ENCODE data around the gene SGMS1.
"Not testable (repeated sequence)": the region's sequence is repeated elsewhere in the genome, so short reads cannot be mapped to it uniquely, and the experiment has no call there.

Gene SGMS1

DNA sequence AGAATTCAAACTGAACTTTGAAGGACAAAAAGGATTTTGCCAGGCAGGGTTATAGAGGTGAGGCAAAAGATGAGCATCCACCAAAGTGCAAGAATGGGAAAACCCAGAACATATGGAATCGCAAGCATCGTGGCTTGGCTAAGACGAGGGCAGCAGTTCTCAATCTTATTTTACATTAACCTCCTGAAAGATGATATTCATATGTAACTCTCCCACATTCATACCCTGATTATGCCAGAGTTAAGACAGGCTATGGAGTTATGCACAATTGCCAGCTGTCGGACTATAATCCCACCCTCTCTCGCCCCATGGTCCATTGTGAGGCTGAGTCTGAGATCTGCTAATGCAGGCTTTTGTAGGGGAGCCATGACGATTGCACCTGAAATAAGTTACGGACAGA, 351.2 kb downstream of the SGMS1 start:
- Histone ChIP-seq H3K9me2 (replicated peaks; ENCODE audit: control insufficient read depth, low read length) (no peaks in the 10 kb centered on the region), H4K20me1 (ENCODE audit: control insufficient read depth, insufficient read depth, low read depth, low read length) (no peaks in the 10 kb centered on the region), H3K9me3 (ENCODE audit: control insufficient read depth, insufficient read depth, low read length) (no peaks in the 10 kb centered on the region), H3K27me3 (ENCODE audit: control insufficient read depth, low read length) (peaks cover 18% of the 10 kb centered on the region), H3K4me1 (ENCODE audit: control insufficient read depth, low read length) (no peaks in the 10 kb centered on the region), H3K4me3 (ENCODE audit: low read length) (no peak overlapping the region), H3K79me2 (ENCODE audit: control insufficient read depth, low read length) (no peaks in the 10 kb centered on the region), H3K27ac (ENCODE audit: low read depth, low read length) (no peak overlapping the region), H3F3A (ENCODE audit: control insufficient read depth, insufficient read depth) (no peaks in the 10 kb centered on the region), H3K36me3 (ENCODE audit: control insufficient read depth, low read length) (no peaks in the 10 kb centered on the region), H3K4me2 (ENCODE audit: low read length) (no peak overlapping the region)
- no peak for TF ChIP-seq EZH2phosphoT487 (IDR thresholded peaks at IDR 0.05; ENCODE audit: borderline replicate concordance, low read length)
- TF ChIP-seq, protein P1, sequence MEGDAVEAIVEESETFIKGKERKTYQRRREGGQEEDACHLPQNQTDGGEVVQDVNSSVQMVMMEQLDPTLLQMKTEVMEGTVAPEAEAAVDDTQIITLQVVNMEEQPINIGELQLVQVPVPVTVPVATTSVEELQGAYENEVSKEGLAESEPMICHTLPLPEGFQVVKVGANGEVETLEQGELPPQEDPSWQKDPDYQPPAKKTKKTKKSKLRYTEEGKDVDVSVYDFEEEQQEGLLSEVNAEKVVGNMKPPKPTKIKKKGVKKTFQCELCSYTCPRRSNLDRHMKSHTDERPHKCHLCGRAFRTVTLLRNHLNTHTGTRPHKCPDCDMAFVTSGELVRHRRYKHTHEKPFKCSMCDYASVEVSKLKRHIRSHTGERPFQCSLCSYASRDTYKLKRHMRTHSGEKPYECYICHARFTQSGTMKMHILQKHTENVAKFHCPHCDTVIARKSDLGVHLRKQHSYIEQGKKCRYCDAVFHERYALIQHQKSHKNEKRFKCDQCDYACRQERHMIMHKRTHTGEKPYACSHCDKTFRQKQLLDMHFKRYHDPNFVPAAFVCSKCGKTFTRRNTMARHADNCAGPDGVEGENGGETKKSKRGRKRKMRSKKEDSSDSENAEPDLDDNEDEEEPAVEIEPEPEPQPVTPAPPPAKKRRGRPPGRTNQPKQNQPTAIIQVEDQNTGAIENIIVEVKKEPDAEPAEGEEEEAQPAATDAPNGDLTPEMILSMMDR (IDR thresholded peaks at IDR 0.05; ENCODE audit: low read depth, low read length, poor library complexity, severe bottlenecking) = no peak

DNA sequence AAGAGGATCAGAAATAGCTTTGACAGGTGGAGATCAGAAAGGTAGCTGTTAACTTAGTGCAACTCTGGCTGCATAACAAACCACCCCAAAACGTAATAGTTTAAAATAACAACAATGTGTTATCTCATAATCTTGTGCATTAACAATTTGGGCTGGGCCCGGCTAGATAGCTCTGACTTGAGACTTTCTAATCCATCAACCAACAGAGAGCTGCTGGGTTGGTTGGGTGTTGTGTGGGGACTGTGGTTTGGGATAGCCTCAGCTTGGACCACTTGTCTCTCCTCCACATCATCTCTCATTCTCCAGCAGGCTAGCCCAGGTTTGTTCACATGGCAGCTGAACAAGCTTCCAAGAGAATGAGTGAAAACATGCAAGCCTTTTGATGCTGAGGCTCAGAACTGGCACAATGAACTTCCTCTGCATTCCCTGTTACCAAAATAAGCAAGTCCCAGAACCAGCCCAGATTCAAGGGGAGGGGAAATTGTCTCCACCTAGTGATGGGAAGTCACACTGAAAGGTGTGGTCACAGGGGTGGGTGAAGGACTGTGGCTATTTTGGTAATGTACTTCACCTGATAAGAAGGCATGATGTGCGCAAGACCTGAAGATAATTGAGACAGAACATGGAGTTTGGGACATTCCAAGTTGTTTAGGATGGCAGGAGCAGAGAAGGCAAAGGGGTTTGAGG, 352.0 kb downstream of the SGMS1 start:
- H4K20me1 ChIP-seq (ENCODE audit: control insufficient read depth, insufficient read depth, low read depth, low read length) = no peaks in the 10 kb centered on the region
- H3K4me1 ChIP-seq (ENCODE audit: control insufficient read depth, low read length) = no peaks in the 10 kb centered on the region
- peaks cover 15% of the 10 kb centered on the region for H3K27me3 ChIP-seq (ENCODE audit: control insufficient read depth, low read length)
- TF ChIP-seq, protein P1 (IDR thresholded peaks at IDR 0.05; ENCODE audit: low read depth, low read length, poor library complexity, severe bottlenecking) = no peak
- TF ChIP-seq EZH2phosphoT487 (IDR thresholded peaks at IDR 0.05; ENCODE audit: borderline replicate concordance, low read length) = no peak
- H3F3A ChIP-seq (ENCODE audit: control insufficient read depth, insufficient read depth) = no peaks in the 10 kb centered on the region
- H3K36me3 ChIP-seq (ENCODE audit: control insufficient read depth, low read length) = no peaks in the 10 kb centered on the region
- no peaks in the 10 kb centered on the region for H3K9me2 ChIP-seq (replicated peaks; ENCODE audit: control insufficient read depth, low read length)
- H3K27ac ChIP-seq (ENCODE audit: low read depth, low read length) = no peak overlapping the region
- no peaks in the 10 kb centered on the region for H3K9me3 ChIP-seq (ENCODE audit: control insufficient read depth, insufficient read depth, low read length)
- H3K79me2 ChIP-seq (ENCODE audit: control insufficient read depth, low read length) = no peaks in the 10 kb centered on the region
- H3K4me2 ChIP-seq (ENCODE audit: low read length) = no peak overlapping the region
- no peak overlapping the region for H3K4me3 ChIP-seq (ENCODE audit: low read length)

DNA sequence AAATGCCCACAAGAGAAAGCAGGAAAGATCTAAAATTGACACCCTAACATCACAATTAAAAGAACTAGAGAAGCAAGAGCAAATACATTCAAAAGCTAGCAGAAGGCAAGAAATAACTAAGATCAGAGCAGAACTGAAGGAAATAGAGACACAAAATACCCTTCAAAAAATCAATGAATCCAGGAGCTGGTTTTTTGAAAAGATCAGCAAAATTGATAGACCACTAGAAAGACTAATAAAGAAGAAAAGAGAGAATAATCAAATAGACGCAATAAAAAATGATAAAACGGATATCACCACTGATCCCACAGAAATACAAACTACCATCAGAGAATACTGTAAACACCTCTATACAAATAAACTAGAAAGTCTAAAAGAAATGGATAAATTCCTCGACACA, 355.9 kb downstream of the SGMS1 start:
- H4K20me1 ChIP-seq (ENCODE audit: control insufficient read depth, insufficient read depth, low read depth, low read length); H3K79me2 ChIP-seq (ENCODE audit: control insufficient read depth, low read length); H3K4me1 ChIP-seq (ENCODE audit: control insufficient read depth, low read length); H3K9me3 ChIP-seq (ENCODE audit: control insufficient read depth, insufficient read depth, low read length); H3K4me3 ChIP-seq (ENCODE audit: low read length); H3F3A ChIP-seq (ENCODE audit: control insufficient read depth, insufficient read depth); H3K9me2 ChIP-seq (replicated peaks; ENCODE audit: control insufficient read depth, low read length); H3K27ac ChIP-seq (ENCODE audit: low read depth, low read length); H3K4me2 ChIP-seq (ENCODE audit: low read length); H3K27me3 ChIP-seq (ENCODE audit: control insufficient read depth, low read length); H3K36me3 ChIP-seq (ENCODE audit: control insufficient read depth, low read length): not testable (repeated sequence)

DNA sequence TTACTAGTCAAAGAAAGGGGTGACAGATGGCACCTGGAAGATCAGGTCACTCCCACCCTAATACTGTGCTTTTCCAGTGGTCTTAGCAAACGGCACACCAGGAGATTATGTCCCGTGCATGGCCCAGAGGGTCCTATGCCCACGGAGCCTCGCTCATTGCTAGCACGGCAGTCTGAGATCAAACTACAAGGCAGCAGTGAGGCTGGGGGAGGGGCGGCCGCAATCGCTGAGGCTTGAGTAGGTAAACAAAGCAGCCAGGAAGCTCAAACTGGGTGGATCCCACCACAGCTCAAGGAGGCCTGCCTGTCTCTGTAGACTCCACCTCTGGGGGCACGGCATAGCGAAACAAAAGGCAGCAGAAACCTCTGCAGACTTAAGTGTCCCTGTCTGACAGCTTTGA, 361.1 kb downstream of the SGMS1 start:
- H3K27ac ChIP-seq (ENCODE audit: low read depth, low read length); H3F3A ChIP-seq (ENCODE audit: control insufficient read depth, insufficient read depth); H3K27me3 ChIP-seq (ENCODE audit: control insufficient read depth, low read length); H3K36me3 ChIP-seq (ENCODE audit: control insufficient read depth, low read length); H3K79me2 ChIP-seq (ENCODE audit: control insufficient read depth, low read length); H3K9me3 ChIP-seq (ENCODE audit: control insufficient read depth, insufficient read depth, low read length); H3K4me3 ChIP-seq (ENCODE audit: low read length); H4K20me1 ChIP-seq (ENCODE audit: control insufficient read depth, insufficient read depth, low read depth, low read length); H3K9me2 ChIP-seq (replicated peaks; ENCODE audit: control insufficient read depth, low read length); H3K4me2 ChIP-seq (ENCODE audit: low read length): not testable (repeated sequence)
- H3K4me1 ChIP-seq (ENCODE audit: control insufficient read depth, low read length) = peaks cover 20% of the 10 kb centered on the region

Measured in DOHH2 (cell line).